DMS53 treated with DMSO at 0.1 percent for 48 hours (cell line): ENCODE results near the gene PHETA2.

Source experiments
- DNase-seq: peaks from one replicate; lab custom pipeline; 2025; ENCODE audit not compliant: unreplicated experiment; lab: John Stamatoyannopoulos, UW

The PHETA2 gene, protein sequence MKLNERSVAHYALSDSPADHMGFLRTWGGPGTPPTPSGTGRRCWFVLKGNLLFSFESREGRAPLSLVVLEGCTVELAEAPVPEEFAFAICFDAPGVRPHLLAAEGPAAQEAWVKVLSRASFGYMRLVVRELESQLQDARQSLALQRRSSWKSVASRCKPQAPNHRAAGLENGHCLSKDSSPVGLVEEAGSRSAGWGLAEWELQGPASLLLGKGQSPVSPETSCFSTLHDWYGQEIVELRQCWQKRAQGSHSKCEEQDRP

GRCh38 chr22:42074132-42074811 lies at the start of gene PHETA2:
Gene PHETA2, plus strand, starts transcription at chr22:42074248. Its CDS starts 3,046 bp downstream, at chr22:42077294.
- DNase-seq = no peak

DNA sequence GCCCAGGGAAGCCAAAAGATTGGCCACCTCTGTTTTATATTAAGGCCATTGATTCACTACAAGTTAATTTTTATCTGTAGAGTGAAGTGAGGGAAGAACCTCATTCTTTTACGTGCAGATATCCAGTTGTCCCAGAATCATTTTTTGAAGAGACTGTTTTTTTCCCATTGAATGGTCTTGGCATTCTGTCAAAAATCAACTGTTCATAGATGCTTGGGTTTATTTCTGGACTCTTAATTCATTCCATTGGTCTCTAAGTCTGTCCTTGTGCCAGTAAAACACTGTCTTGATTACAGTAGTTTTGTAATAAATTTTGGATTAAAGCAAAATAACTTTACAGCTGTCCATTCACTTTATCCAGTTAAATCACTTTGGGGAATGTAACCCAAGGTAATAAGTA lies 48.6 kb upstream of the PHETA2 start:
- DNase-seq = no peak

GRCh38 chr22:42026705-42027104 lies 47.3 kb upstream of the PHETA2 start:
- DNase-seq = no peak

- no peak for DNase-seq
Observed at GRCh38 chr22:42033263-42034181, 40.5 kb upstream of the PHETA2 start.

- no peak for DNase-seq
Observed at GRCh38 chr22:42035256-42035655, 38.8 kb upstream of the PHETA2 start.

- DNase-seq = no peak
Observed at GRCh38 chr22:42039271-42039670, 34.8 kb upstream of the PHETA2 start.

GRCh38 chr22:42041784-42042183 lies 32.3 kb upstream of the PHETA2 start:
- DNase-seq = no peak

GRCh38 chr22:42050641-42051180 lies 23.3 kb upstream of the PHETA2 start:
- no peak for DNase-seq

DNA sequence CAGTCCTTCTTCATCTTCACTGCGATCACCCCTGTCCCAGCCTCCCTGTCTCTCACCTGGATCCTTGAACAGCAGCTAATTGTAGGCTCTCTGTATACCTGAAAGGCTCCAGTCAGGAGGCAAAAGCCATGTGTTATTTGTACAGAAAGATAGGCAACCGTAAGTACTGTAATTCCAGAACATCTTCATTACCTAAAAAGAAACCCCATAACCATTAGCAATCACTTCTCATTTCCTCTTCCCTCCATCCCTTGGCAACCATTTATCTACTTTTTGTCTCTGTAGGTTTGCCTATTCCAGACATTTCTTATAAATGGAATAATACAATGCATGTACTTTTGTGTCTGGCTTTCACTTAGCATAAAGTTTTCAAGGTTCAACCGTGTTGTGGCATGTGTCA lies 21.3 kb upstream of the PHETA2 start:
- no peak for DNase-seq

DNA sequence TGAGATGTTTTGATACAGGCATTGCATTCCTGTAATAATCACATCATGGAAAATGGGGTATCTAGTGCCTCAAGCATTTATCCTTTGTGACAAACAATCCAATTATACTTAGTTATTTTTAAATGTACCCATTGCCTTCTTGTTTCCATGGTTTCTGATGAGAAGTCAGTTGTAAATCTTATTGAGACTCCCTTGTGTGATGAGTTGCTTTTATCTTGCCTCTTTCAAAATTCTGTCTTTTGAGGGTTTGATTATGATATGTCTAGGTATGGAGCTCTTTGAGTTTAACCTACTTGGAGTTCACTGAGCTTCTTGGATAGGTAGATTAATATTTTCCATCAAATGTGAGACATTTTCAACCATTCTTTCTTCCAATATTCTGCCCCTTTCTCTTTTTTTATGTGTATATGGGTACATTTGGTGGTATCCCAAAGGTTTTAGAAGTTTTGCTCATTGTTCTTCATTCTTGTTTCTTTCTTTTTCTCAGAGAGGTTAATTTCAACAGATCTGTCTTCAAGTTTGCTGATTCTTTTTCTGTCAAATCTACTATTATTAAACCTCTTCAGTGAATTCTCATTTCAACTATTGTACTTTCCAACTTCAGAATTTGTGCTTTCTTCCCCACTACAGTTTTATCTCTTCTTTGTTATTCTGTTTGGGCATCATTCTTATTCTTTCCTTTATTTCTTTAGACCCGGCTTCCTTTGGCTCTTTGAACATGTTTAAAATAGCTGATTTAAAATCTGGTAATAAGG lies 17.1 kb upstream of the PHETA2 start:
- DNase-seq = no peak

GRCh38 chr22:42060489-42060888 lies 13.6 kb upstream of the PHETA2 start:
- DNase-seq = no peak

DNA sequence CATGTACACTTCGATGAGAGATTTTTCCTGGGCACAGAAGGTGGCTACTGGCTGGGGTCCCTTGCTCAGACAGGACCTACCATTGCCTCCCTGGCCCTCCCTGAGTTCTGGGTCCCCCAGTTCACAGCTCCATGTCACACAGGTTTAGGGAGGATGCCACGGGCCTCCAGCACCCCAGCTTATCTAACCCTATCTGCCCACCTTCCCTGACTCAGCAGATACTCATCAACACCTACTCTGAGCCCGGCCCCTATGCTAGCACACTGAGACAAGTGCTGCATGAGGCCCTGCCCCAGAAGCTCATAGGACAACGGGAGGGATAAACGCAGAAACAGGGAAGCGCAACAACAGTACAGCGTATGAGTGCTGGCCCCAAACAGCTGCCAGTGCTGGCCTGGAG lies 13.0 kb upstream of the PHETA2 start:
- no peak for DNase-seq

DNA sequence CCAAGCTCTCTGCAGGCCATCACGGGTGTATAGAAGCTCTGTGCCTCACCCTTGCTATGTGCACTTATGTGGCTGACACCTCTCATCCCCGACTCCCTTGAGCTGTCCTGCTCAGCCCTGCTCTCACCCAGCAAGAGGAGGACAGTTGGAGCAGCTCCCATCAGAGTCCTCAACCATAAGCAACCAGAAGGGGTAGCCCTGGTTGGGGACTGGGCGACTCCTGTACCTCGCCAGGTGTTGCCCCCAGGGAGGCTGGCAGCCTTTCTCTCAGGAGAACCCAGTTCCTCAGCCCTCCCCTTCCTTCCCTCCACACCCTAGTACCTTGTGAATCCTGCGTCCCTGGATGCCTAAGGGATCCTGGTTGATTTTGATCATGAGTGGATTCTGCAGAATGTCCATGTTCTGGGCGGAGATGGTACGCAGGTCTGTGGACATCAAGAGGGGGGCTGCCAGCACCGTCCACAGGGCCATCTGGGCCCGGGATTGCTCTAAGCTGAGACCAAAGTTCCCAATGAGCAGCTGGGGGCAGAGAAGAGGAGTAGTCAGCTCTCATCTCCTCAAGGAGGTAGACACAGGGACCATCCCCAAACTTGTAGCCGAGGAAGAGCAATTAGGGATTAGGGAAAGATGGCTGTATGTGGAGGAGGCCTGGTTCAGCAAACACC lies 11.4 kb upstream of the PHETA2 start:
- no peak for DNase-seq

GRCh38 chr22:42064629-42065028 lies 9.4 kb upstream of the PHETA2 start:
- DNase-seq = no peak

DNA sequence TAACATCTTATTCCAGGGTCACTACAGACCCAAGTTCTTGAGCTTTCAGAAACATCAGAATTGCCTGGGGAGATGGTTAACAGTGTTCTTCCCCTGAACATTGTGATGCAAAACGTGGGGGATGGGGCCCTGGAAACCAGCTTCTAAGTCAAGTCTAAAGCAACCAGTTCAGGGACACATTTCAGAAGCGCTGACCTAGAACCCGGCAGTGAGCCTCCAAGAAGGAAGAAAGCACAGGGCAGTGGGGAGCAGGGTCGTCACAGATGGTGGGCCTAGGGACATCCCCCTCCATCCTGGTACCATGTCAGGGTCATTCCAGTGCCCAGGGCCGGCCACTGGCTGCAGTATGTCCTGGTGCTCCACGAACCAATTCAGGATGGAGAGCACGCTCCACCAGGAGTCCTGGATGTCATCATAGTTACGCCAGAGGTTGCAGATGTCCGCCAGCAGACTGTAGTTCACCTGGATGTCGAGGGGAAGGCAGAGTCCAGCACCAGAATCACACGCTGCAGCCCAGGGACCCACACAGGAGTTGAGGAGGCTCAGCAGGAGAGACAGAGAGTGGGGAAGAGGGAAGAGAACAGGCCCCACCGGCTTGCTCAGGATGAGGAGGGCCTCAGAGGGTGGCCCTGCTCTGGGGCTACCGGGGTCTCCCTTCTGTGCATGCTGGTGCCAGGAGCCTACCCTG lies 8.5 kb upstream of the PHETA2 start:
- no peak for DNase-seq

- DNase-seq = no peak
Observed at GRCh38 chr22:42066126-42066761, 7.8 kb upstream of the PHETA2 start.

GRCh38 chr22:42066937-42067336 lies 7.1 kb upstream of the PHETA2 start:
- DNase-seq = no peak

DNA sequence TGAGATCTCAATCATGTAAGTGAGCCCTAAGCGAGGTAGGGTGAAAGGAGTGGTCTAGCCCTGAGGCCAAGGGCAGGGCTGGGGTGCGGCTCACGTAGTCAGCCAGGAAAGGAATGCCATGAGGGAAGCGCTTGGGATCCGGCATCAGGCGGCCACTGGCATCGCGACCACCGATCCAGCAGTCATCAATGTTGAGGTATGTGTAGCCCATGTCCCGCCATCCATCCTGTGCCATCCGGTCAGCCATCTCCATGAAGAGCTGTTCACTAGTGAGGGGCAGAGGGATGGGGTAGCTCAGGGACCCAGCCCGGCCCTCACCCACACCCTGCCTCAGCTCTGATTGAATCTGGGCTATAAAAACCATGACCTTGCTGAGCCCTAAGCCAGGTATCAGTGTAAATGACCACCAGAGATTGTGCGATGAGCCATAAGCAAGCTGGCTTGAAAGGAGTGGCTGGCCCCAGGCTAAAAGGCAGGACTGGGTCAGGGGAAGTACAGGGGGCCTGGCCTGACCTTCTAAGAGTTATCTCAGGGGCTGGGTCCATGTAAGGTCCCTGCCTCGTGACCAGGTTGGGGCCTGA lies 6.3 kb upstream of the PHETA2 start:
- no peak for DNase-seq

DNA sequence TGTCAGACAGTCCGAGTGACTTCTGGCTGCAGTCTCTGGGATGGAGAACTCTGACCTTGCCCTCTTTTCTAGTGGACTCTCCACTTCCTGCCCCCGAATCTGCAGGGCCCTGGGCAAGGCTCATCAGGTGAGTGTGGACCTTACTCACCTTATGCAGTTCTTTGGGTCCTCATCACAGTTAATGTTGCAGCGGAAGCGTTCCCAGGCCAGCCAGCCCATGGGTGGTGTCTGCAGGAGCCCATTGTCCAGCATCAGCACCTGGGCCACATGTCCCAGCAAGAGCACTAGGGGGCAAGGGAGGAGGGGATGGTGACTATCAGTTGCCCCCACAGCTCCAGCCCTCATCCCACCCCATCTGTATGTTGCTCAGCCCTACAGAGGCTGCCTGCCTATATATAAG lies 5.8 kb upstream of the PHETA2 start:
- no peak for DNase-seq
